Measurements from ENCODE around the gene TXNL4B. TPM values are rescaled to one million over a fixed set of nuclear protein-coding genes. Genes with fewer than 3 reads are reported as not detected.
A peak's percentile ranks its signal among the peaks of the same experiment; 100 is the strongest.

Gene TXNL4B
- 7.5 and 10.1 TPM in 2 replicates for total RNA-seq (2014; rRNA removed; shearing (Covaris generic); ENCODE audit: low replicate concordance)

GRCh38 chr16:72093448-72094265 is at the start of gene TXNL4B, which contains the start of gene DHX38:
Gene TXNL4B, minus strand, starts transcription at chr16:72093620. Its CDS starts 2,871 bp downstream, at chr16:72090749.
Gene DHX38, plus strand, starts transcription at chr16:72093847. Its CDS starts 2,311 bp downstream, at chr16:72096158.
- H3K36me3 ChIP-seq: peaks cover 12% of the 10 kb centered on the region
- DNase-seq: peak; percentile 90
- H3K9me3 ChIP-seq: no peaks in the 10 kb centered on the region; the same call in 1 of the 2 replicates
- peak within 1 kb of the TSS; percentile 98 for H3K4me3 ChIP-seq
- no peaks in the 10 kb centered on the region for H3K27me3 ChIP-seq

GRCh38 chr16:72142476-72142875 is 49.1 kb upstream of the TXNL4B start:
- DNase-seq: no peak
- Histone ChIP-seq H3K9me3 (no peaks in the 10 kb centered on the region), H3K27me3 (no peaks in the 10 kb centered on the region), H3K36me3 (no peaks in the 10 kb centered on the region), H3K4me3 (no peak overlapping the region)

- Histone ChIP-seq H3K9me3 (no peaks in the 10 kb centered on the region), H3K4me3 (no peak overlapping the region), H3K36me3 (no peaks in the 10 kb centered on the region), H3K27me3 (no peaks in the 10 kb centered on the region)
- DNase-seq: no peak
Observed at GRCh38 chr16:72139908-72140307, 46.5 kb upstream of the TXNL4B start.

GRCh38 chr16:72138064-72138572 is 44.7 kb upstream of the TXNL4B start:
- Histone ChIP-seq H3K4me3 (no peak overlapping the region), H3K36me3 (no peaks in the 10 kb centered on the region), H3K9me3 (no peaks in the 10 kb centered on the region), H3K27me3 (no peaks in the 10 kb centered on the region)
- DNase-seq: no peak

- H3K36me3 ChIP-seq: no peaks in the 10 kb centered on the region
- H3K9me3 ChIP-seq: no peaks in the 10 kb centered on the region
- H3K4me3 ChIP-seq: no peak overlapping the region
- H3K27me3 ChIP-seq: no peaks in the 10 kb centered on the region
- no peak for DNase-seq
Observed at GRCh38 chr16:72137380-72138063, 44.1 kb upstream of the TXNL4B start.

- Histone ChIP-seq H3K9me3 (no peaks in the 10 kb centered on the region), H3K4me3 (no peak overlapping the region), H3K27me3 (no peaks in the 10 kb centered on the region), H3K36me3 (no peaks in the 10 kb centered on the region)
- DNase-seq: no peak
Observed at GRCh38 chr16:72134507-72134906, 41.1 kb upstream of the TXNL4B start.

GRCh38 chr16:72132726-72133125 is 39.3 kb upstream of the TXNL4B start:
- Histone ChIP-seq H3K36me3 (no peaks in the 10 kb centered on the region), H3K9me3 (no peaks in the 10 kb centered on the region), H3K27me3 (no peaks in the 10 kb centered on the region), H3K4me3 (no peak overlapping the region)
- DNase-seq: no peak

- DNase-seq: no peak
- Histone ChIP-seq H3K4me3 (no peak overlapping the region), H3K36me3 (no peaks in the 10 kb centered on the region), H3K9me3 (no peaks in the 10 kb centered on the region), H3K27me3 (no peaks in the 10 kb centered on the region)
Observed at GRCh38 chr16:72131036-72131435, 37.6 kb upstream of the TXNL4B start.

- Histone ChIP-seq H3K4me3 (no peak overlapping the region), H3K36me3 (no peaks in the 10 kb centered on the region), H3K27me3 (no peaks in the 10 kb centered on the region), H3K9me3 (no peaks in the 10 kb centered on the region)
- DNase-seq: no peak
Observed at GRCh38 chr16:72129976-72130656, 36.7 kb upstream of the TXNL4B start.

GRCh38 chr16:72128701-72129100 is 35.3 kb upstream of the TXNL4B start:
- H3K36me3 ChIP-seq: no peaks in the 10 kb centered on the region
- DNase-seq: no peak
- H3K9me3 ChIP-seq: no peaks in the 10 kb centered on the region
- no peaks in the 10 kb centered on the region for H3K27me3 ChIP-seq
- H3K4me3 ChIP-seq: no peak overlapping the region

- Histone ChIP-seq H3K9me3 (no peaks in the 10 kb centered on the region), H3K4me3 (no peak overlapping the region), H3K36me3 (no peaks in the 10 kb centered on the region), H3K27me3 (no peaks in the 10 kb centered on the region)
- DNase-seq: no peak
Observed at GRCh38 chr16:72126429-72126765, 33.0 kb upstream of the TXNL4B start.

- Histone ChIP-seq H3K4me3 (no peak overlapping the region), H3K9me3 (no peaks in the 10 kb centered on the region), H3K36me3 (no peaks in the 10 kb centered on the region), H3K27me3 (no peaks in the 10 kb centered on the region)
- DNase-seq: no peak
Observed at GRCh38 chr16:72125635-72126428, 32.4 kb upstream of the TXNL4B start.

- Histone ChIP-seq H3K9me3 (no peaks in the 10 kb centered on the region), H3K27me3 (no peaks in the 10 kb centered on the region), H3K36me3 (no peaks in the 10 kb centered on the region), H3K4me3 (no peak overlapping the region)
- peak; percentile 26 for DNase-seq
Observed at GRCh38 chr16:72124761-72125634, 31.6 kb upstream of the TXNL4B start.

- Histone ChIP-seq H3K27me3 (no peaks in the 10 kb centered on the region), H3K36me3 (no peaks in the 10 kb centered on the region), H3K9me3 (no peaks in the 10 kb centered on the region), H3K4me3 (no peak overlapping the region)
- DNase-seq: no peak
Observed at GRCh38 chr16:72124148-72124547, 30.7 kb upstream of the TXNL4B start.

- Histone ChIP-seq H3K9me3 (no peaks in the 10 kb centered on the region), H3K27me3 (no peaks in the 10 kb centered on the region), H3K36me3 (no peaks in the 10 kb centered on the region), H3K4me3 (no peak overlapping the region)
- DNase-seq: no peak
Observed at GRCh38 chr16:72123426-72123825, 30.0 kb upstream of the TXNL4B start.

GRCh38 chr16:72122916-72123315 is 29.5 kb upstream of the TXNL4B start:
- no peak overlapping the region for H3K4me3 ChIP-seq
- H3K27me3 ChIP-seq: no peaks in the 10 kb centered on the region
- H3K9me3 ChIP-seq: no peaks in the 10 kb centered on the region
- no peak for DNase-seq
- no peaks in the 10 kb centered on the region for H3K36me3 ChIP-seq
